ENCODE data around the gene PARP14. TPM values are rescaled to one million over a fixed set of nuclear protein-coding genes. Genes with fewer than 3 reads are reported as not detected.
A peak's percentile ranks its signal among the peaks of the same experiment; 100 is the strongest.

Gene PARP14
- total RNA-seq, 2 experiments from 2014 or later = 133 to 194 TPM

- H3K36me3 Mint-ChIP-seq = no peaks in the 10 kb centered on the region
- no peak overlapping the region for H3K27ac Mint-ChIP-seq
- ATAC-seq = peak; percentile 57
Observed at GRCh38 chr3:122661633-122662032, 19.0 kb upstream of the PARP14 start.

GRCh38 chr3:122662505-122662904 lies 18.1 kb upstream of the PARP14 start:
- CTCF ChIA-PET = interaction anchor here (1.1 kb wide), 1 partner anchor 15 kb away, joined by 3 read pairs; no protein-coding TSS in a partner anchor
- DNase-seq (no peak), ATAC-seq (no peak)
- Mint-ChIP-seq H3K4me3 (no peak overlapping the region), H3K4me1 (peaks cover 14% of the 10 kb centered on the region), H3K9me3 (ENCODE audit: low read depth) (no peaks in the 10 kb centered on the region), H3K27me3 (peaks cover 27% of the 10 kb centered on the region), H3K36me3 (no peaks in the 10 kb centered on the region), H3K27ac (no peak overlapping the region)

More at GRCh38 chr3:122661633-122662032, 19.0 kb upstream of the PARP14 start:
- Mint-ChIP-seq H3K4me3 (no peak overlapping the region), H3K4me1 (peaks cover 14% of the 10 kb centered on the region), H3K9me3 (ENCODE audit: low read depth) (no peaks in the 10 kb centered on the region), H3K27me3 (peaks cover 31% of the 10 kb centered on the region)
- DNase-seq = peak; percentile 63
- CTCF ChIA-PET = interaction anchor here (1.0 to 1.1 kb wide), 2 partner anchors 14 to 246 kb away, joined by 3 read pairs; partner anchors contain the start of gene WDR5B

- Mint-ChIP-seq H3K4me3 (no peak overlapping the region), H3K27me3 (peaks cover 17% of the 10 kb centered on the region), H3K27ac (no peak overlapping the region), H3K9me3 (ENCODE audit: low read depth) (peaks cover 2% of the 10 kb centered on the region), H3K4me1 (peaks cover 29% of the 10 kb centered on the region), H3K36me3 (peaks cover 4% of the 10 kb centered on the region)
- no peak for DNase-seq
- CTCF ChIA-PET = interaction anchor here (1.6 kb wide), 1 partner anchor 14 kb away, joined by 5 read pairs; no protein-coding TSS in a partner anchor
- no peak for ATAC-seq
Observed at GRCh38 chr3:122665226-122665786, 15.3 kb upstream of the PARP14 start.

GRCh38 chr3:122665881-122666280 lies 14.8 kb upstream of the PARP14 start:
- DNase-seq = no peak
- Mint-ChIP-seq H3K9me3 (ENCODE audit: low read depth) (peaks cover 2% of the 10 kb centered on the region), H3K27ac (no peak overlapping the region), H3K4me3 (no peak overlapping the region), H3K27me3 (peaks cover 17% of the 10 kb centered on the region), H3K4me1 (peaks cover 28% of the 10 kb centered on the region), H3K36me3 (peaks cover 6% of the 10 kb centered on the region)
- CTCF ChIA-PET = interaction anchor here (1.6 kb wide), 1 partner anchor 13 kb away, joined by 5 read pairs; no protein-coding TSS in a partner anchor
- no peak for ATAC-seq

GRCh38 chr3:122668930-122669730 lies 11.5 kb upstream of the PARP14 start:
- peaks cover 8% of the 10 kb centered on the region for H3K36me3 Mint-ChIP-seq
- CTCF ChIA-PET = interaction anchor here (0.9 to 1.7 kb wide), 4 partner anchors 9 to 276 kb away, joined by 3 to 18 read pairs (median 3); no protein-coding TSS in a partner anchor
- H3K27ac Mint-ChIP-seq = no peak overlapping the region
- peaks cover 4% of the 10 kb centered on the region for H3K9me3 Mint-ChIP-seq (ENCODE audit: low read depth)
- peak; percentile 96 for ATAC-seq
- peak; percentile 55 for DNase-seq
- H3K27me3 Mint-ChIP-seq = peaks cover 3% of the 10 kb centered on the region
- no peak overlapping the region for H3K4me3 Mint-ChIP-seq
- peaks cover 15% of the 10 kb centered on the region for H3K4me1 Mint-ChIP-seq

- ATAC-seq (no peak), DNase-seq (no peak)
- H3K27ac Mint-ChIP-seq = no peak overlapping the region
- peaks cover 15% of the 10 kb centered on the region for H3K36me3 Mint-ChIP-seq
- H3K4me3 Mint-ChIP-seq = no peak overlapping the region
- H3K4me1 Mint-ChIP-seq = peaks cover 18% of the 10 kb centered on the region
- H3K9me3 Mint-ChIP-seq (ENCODE audit: low read depth) = peaks cover 11% of the 10 kb centered on the region
- CTCF ChIA-PET = interaction anchor here (1.0 kb wide), 1 partner anchor 107 kb away, joined by 3 read pairs; the partner anchor contains the start of genes DTX3L and PARP9
- H3K27me3 Mint-ChIP-seq = no peaks in the 10 kb centered on the region
Observed at GRCh38 chr3:122671553-122671952, 9.1 kb upstream of the PARP14 start.

GRCh38 chr3:122674339-122674738 lies 6.3 kb upstream of the PARP14 start:
- H3K4me1 Mint-ChIP-seq = peaks cover 23% of the 10 kb centered on the region
- H3K4me3 Mint-ChIP-seq = no peak overlapping the region
- H3K27me3 Mint-ChIP-seq = no peaks in the 10 kb centered on the region
- peaks cover 10% of the 10 kb centered on the region for H3K36me3 Mint-ChIP-seq
- peaks cover 9% of the 10 kb centered on the region for H3K9me3 Mint-ChIP-seq (ENCODE audit: low read depth)
- no peak for DNase-seq
- CTCF ChIA-PET = no interaction called here
- no peak for ATAC-seq
- H3K27ac Mint-ChIP-seq = no peak overlapping the region

- ATAC-seq (no peak), DNase-seq (no peak)
- Mint-ChIP-seq H3K27me3 (no peaks in the 10 kb centered on the region), H3K4me3 (no peak overlapping the region), H3K36me3 (peaks cover 15% of the 10 kb centered on the region), H3K4me1 (peaks cover 25% of the 10 kb centered on the region), H3K9me3 (ENCODE audit: low read depth) (peaks cover 9% of the 10 kb centered on the region), H3K27ac (no peak overlapping the region)
- CTCF ChIA-PET = interaction anchor here (0.7 to 1.6 kb wide), 4 partner anchors 114 to 1130 kb away, joined by 3 to 4 read pairs (median 4); no protein-coding TSS in a partner anchor
Observed at GRCh38 chr3:122676759-122677158, 3.9 kb upstream of the PARP14 start.

GRCh38 chr3:122677216-122677615 lies 3.4 kb upstream of the PARP14 start:
- Mint-ChIP-seq H3K4me3 (no peak overlapping the region), H3K36me3 (peaks cover 20% of the 10 kb centered on the region), H3K27ac (no peak overlapping the region), H3K27me3 (no peaks in the 10 kb centered on the region), H3K9me3 (ENCODE audit: low read depth) (peaks cover 9% of the 10 kb centered on the region), H3K4me1 (peaks cover 29% of the 10 kb centered on the region)
- no peak for DNase-seq
- ATAC-seq = no peak
- CTCF ChIA-PET = interaction anchor here (1.2 to 4.1 kb wide), 4 partner anchors 8 to 294 kb away, joined by 4 to 145 read pairs (median 16); partner anchors contain the start of genes DTX3L, FAM162A, MIX23 and PARP9

- Mint-ChIP-seq H3K9me3 (ENCODE audit: low read depth) (peaks cover 7% of the 10 kb centered on the region), H3K4me3 (no peak overlapping the region), H3K36me3 (peaks cover 31% of the 10 kb centered on the region), H3K4me1 (peaks cover 41% of the 10 kb centered on the region), H3K27ac (no peak overlapping the region), H3K27me3 (no peaks in the 10 kb centered on the region)
- CTCF ChIA-PET = interaction anchor here (0.9 to 4.1 kb wide), 34 partner anchors 9 to 1132 kb away, joined by 3 to 145 read pairs (median 4); partner anchors contain the start of genes DTX3L, FAM162A, KPNA1 and MIX23
- DNase-seq (no peak), ATAC-seq (no peak)
Observed at GRCh38 chr3:122678506-122678905, 2.1 kb upstream of the PARP14 start.

- Mint-ChIP-seq H3K4me1 (peaks cover 48% of the 10 kb centered on the region), H3K9me3 (ENCODE audit: low read depth) (peaks cover 6% of the 10 kb centered on the region), H3K27ac (peak overlapping the region; percentile 90), H3K27me3 (no peaks in the 10 kb centered on the region), H3K4me3 (peak overlapping the region; percentile 96), H3K36me3 (peaks cover 33% of the 10 kb centered on the region)
- ATAC-seq (peak; percentile 69), DNase-seq (peak; percentile 92)
- CTCF ChIA-PET = interaction anchor here (0.7 to 4.1 kb wide), 44 partner anchors 8 to 1132 kb away, joined by 3 to 145 read pairs (median 4); partner anchors contain the start of genes DTX3L, FAM162A, KPNA1 and MIX23
Observed at GRCh38 chr3:122679085-122679881, 1.4 kb upstream of the PARP14 start.

GRCh38 chr3:122679882-122680474 lies 661 bp upstream of the PARP14 start:
- DNase-seq (peak; percentile 52), ATAC-seq (peak; percentile 17)
- Mint-ChIP-seq H3K36me3 (peaks cover 35% of the 10 kb centered on the region), H3K4me1 (peaks cover 52% of the 10 kb centered on the region), H3K27me3 (no peaks in the 10 kb centered on the region), H3K27ac (peak overlapping the region; percentile 90), H3K4me3 (peak overlapping the region; percentile 96), H3K9me3 (ENCODE audit: low read depth) (peaks cover 2% of the 10 kb centered on the region)
- CTCF ChIA-PET = interaction anchor here (0.7 to 4.1 kb wide), 32 partner anchors 8 to 1133 kb away, joined by 3 to 145 read pairs (median 5); partner anchors contain the start of genes DTX3L, FAM162A, KPNA1 and PARP15
